Hematopoietic multipotent progenitor cell (in vitro differentiated cells): ENCODE measurements around the gene HBB. TPM values are rescaled to one million over a fixed set of nuclear protein-coding genes. Genes with fewer than 3 reads are reported as not detected.
"Not testable (repeated sequence)": the region's sequence is repeated elsewhere in the genome, so short reads cannot be mapped to it uniquely, and the experiment has no call there.

Experiments used
- DNase-seq, 3 donors: peaks; one replicate each; pipeline ENCODE4 v3.0.0-alpha.2; 2011 to 2015; ENCODE audit warnings: low read depth in 2 of 3, low spot score in 2 of 3
- total RNA-seq: library from RNA; depleted of rRNA; stranded (reverse); fragments of >200 nt; gene quantifications from one replicate; pipeline ENCODE4 v1.2.3, GENCODE V29; 2012

HBB gene
- total RNA-seq, 1 donor = 708 TPM

DNA sequence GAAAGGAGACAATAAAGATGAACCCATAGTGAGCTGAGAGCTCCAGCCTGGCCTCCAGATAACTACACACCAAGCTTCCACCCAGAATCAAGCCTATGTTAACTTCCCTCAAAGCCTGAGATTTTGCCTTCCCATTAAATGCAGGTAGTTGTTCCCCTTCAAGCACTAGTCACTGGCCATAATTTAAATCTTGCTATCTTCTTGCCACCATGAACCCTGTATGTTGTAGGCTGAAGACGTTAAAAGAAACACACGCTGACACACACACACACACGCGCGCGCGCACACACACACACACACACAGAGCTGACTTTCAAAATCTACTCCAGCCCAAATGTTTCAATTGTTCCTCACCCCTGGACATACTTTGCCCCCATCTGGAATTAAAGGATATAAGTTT is 21.6 kb upstream of the HBB start:
- DNase-seq = not testable (repeated sequence)

GRCh38 chr11:5247472-5248192 is 20.8 kb upstream of the HBB start:
- DNase-seq = no peak

DNA sequence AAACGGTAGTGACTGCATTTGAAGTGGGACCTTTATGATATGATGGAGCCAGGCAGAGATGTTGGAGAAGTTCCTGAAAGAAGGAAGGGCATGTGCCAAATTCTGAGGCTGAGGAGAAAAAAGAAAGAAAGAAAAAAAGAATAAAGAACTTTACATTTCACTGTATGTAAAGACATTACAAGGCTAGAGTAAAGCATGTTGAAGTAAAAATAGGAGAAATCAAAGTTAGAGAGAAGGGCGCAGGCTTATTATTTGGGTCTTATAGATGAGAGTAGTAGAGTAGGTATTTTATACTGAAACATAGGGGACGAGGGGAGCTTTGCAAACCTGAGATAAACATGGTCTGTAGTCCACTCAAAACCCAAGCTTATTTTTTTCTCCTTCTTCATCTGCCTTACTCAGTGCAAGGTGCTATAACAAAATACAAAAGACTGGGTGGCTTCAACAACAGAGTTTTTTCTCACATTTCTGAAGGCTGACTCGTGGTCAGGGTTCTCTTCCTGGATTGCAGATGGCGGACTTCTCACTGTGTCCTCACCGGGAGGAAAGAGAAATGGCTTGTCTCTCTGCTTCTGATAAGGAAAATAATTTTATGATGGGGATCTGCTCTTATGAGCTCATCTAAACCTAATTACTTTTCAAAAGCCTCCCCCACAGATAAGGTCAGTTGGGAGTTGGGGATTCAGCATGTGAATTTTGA is 20.1 kb upstream of the HBB start:
- no peak for DNase-seq

GRCh38 chr11:5245155-5245554 is 18.3 kb upstream of the HBB start:
- no peak for DNase-seq

DNA sequence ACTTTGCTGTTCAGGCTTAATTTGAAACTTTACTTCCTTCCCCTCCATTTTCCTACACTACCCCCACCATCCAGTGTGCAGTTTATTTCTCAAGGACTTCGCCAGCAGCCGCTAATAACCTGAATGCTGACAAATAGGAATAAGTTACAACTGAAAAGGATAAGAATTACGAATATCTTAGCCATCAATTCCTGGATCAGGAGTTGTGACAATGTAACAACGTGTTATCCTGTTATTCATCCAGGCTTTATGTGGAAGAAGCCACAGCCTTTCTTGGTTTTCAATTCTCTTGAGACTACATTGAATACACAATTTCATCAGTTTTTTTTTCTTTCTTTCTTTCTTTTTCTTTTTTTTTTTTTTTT is 16.9 kb upstream of the HBB start:
- DNase-seq = no peak

GRCh38 chr11:5242933-5243815 is 16.3 kb upstream of the HBB start:
- no peak for DNase-seq

DNA sequence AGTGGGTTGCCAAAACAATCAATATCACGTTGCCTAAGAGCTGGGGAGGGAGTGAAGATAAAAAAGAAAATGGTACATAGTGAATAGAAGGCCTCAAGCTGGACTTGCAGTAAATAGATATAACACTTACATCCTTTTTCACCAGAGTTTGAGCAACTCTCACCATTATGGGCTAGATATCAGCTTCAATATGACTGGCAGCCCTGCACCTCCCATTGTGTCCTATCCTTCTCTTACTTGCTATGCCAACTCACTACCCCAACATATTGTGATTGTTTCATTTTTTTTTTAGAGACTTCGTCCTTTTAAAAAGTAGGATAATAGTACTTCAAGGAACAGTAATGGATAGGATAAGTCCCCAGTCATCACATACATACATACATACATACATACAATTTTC is 15.3 kb upstream of the HBB start:
- no peak for DNase-seq

- no peak for DNase-seq
Observed at GRCh38 chr11:5241458-5241857, 14.6 kb upstream of the HBB start.

DNA sequence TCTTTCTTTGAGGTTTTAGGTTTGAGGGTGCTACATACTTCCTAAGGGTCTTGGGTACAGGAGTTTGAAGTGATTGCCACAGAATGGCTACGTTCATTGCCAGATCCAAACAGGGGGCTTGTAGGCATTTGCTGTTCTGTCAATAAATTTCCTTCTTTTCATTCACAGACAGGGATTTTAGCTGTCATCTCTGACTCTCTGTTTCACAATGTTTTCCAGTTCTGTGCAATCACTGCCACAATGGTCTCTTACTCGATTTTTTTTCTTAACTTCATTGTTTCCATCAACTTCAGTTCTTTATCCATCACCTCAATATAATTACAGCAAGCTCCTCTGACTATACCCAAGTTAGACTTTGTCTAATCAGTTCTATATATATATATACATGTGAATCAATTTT is 13.6 kb upstream of the HBB start:
- DNase-seq = no peak

- no peak for DNase-seq
Observed at GRCh38 chr11:5240056-5240455, 13.2 kb upstream of the HBB start.

DNA sequence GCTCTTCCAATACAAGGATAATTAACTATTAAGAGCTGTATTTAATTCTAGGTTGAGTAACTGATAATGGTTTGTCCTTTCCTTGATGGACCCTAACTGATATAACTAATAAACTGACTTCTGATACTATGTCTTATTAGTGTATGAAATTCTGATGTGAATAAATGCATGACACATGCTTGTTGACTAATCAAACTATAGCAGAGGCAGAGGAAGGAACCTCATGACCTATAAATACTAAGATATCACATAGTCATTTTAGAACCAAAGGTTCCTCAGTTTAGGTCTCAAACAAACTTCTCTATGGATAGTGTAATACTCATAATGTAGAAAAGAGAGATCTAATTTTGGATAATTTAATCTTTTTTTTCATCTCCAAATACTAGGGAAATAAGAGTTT is 12.2 kb upstream of the HBB start:
- no peak for DNase-seq

DNA sequence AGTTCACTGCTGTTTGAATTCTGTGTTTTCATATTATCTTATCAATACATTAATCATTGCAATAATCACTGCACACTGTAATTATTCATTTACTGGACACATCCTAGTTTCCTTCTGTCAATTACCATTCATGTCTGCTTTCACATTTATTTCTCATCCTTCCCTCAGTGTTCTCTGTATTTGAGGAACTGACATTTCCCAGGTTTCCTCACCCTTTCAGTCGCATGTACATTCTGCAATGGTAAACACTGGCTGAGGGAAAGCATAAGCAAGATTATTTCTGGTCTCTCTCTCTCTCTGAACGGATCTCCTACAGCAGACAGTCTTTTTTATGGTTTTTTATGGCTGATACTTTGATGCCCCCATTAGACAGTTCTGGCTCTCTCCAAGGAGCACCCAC is 11.6 kb upstream of the HBB start:
- no peak for DNase-seq

GRCh38 chr11:5237420-5237819 is 10.5 kb upstream of the HBB start:
- DNase-seq = no peak

- no peak for DNase-seq
Observed at GRCh38 chr11:5235364-5236095, 8.7 kb upstream of the HBB start.

- peak in 2 of 3 donors; percentile 54 to 79 for DNase-seq
Observed at GRCh38 chr11:5234381-5234834, 7.5 kb upstream of the HBB start, which contains the start of gene HBD. Gene HBD, minus strand, starts transcription at chr11:5234483. Its CDS starts 50 bp downstream, at chr11:5234433.

DNA sequence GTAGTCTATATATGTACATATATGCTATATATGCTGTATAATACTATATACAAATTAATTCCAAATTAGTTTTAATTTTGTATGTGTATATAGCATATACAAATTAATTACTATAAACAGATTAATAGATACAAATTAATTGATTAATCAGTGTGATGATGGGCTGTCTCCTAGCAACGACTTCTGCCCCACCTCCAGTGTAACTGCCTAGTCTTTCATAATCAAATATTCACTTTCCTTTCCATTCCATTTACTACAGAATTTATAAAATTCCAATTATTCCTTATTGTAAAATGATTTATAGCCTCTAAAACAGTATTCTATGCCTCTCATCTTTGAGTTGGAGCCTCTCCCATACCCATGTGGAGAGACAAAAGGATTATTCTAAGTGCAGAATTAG is 6.4 kb upstream of the HBB start:
- no peak for DNase-seq

DNA sequence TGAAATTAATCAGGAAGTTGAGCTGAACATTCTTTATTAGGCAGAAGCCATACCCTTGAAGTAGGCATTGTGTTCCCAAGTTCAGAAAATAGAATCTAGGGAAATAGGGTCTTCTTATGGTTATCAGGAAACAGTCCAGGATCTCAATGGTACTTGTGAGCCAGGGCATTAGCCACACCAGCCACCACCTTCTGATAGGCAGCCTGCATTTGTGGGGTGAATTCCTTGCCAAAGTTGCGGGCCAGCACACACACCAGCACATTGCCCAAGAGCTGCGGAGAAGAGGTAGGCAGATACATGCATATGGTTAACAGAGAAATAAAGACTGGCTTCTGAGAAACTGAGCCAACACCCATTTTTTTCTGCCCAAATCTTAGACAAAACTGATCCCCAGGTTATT is 6.0 kb upstream of the HBB start:
- no peak for DNase-seq

DNA sequence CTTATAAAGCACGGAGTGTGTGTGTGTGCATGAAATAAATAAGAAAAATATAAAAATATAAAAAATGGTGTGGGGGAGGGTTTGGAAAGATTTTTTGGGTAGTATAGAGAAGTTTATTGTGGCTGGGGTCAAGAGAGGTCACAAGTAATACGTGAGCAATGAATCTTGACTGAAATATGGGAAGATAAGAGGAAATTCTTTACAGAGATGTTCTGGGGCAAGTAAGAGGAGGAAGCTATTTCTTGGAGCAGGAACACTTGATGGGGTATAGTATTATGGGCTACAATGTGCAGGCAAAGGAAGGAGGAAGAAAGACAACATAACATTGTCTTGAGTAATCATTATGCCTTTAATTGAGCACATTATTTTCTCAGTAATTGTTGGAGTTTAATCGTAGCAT is 5.3 kb upstream of the HBB start:
- DNase-seq = no peak

DNA sequence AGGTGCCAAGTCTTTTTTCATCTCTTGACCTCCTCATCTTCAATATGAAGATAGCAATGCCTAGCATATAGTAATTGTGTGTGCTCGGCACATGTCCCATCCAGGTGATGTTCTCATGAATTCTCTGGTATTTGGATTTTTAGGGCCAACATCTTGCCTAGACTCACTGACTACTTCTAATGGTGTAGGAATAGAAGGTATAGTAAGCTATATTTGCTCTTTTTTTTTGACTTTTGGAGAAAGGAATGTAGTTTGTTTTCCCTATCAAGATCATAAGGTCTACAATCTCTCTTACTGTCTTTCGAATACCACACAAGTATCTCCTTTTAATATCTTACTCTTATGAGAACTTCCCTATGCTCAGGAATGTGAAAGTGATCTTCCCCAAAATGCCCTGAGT is 4.2 kb upstream of the HBB start:
- DNase-seq = no peak

DNA sequence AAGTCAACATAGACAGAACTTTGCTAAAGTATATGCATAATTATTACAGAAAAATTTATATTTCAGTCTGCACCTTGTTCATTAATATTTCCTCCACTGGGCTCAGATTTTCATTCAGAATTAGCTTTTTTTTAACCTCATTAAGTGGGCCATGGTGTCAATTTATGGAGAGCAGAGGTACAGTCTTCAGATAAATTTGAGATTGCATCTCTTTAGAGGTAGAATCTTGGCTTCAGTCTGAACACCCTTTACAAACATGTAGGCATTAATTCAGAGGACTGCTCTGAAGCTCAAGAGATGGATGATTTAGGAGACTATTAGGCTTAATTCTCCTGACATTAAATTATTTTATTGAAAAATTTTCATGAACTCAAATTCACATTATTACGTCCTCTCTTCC is 3.4 kb upstream of the HBB start:
- DNase-seq = no peak

GRCh38 chr11:5229796-5230195 is 2.9 kb upstream of the HBB start:
- no peak for DNase-seq
